Right lobe of liver (tissue), 6 donors: ENCODE data around the gene SIX5. TPM values are rescaled to one million over a fixed set of nuclear protein-coding genes. Genes with fewer than 3 reads are reported as not detected.

Source experiments
- ATAC-seq, 4 donors: fragments of 200-7000 bp; cut with Tn5 transposase; one replicate each; pipeline ENCODE4 v1.9.1; 2020; ENCODE audit warnings: mild to moderate bottlenecking in 4 of 4, moderate library complexity in 4 of 4
- DNase-seq, 3 donors: peaks; one replicate each; pipeline ENCODE4 v3.0.0-alpha.2; 2020
- H3K27ac ChIP-seq, 3 donors: fragments of 200-600 bp; one replicate each; pipeline ENCODE4 v1.8.0; 2022
- H3K27me3 ChIP-seq, 2 donors: fragments of 200-600 bp; one replicate each; pipeline ENCODE4 v1.8.0; 2022
- H3K36me3 ChIP-seq, 4 donors: fragments of 200-600 bp; sonication (generic) in 1 of 4; one replicate each; pipeline versions ENCODE4 v1.5.1 to v1.8.0; 2017 to 2022; ENCODE audit warnings: control low read depth in 1 of 4
- H3K4me1 ChIP-seq, 4 donors: fragments of 200-600 bp; sonication (generic) in 1 of 4; one replicate each; pipeline versions ENCODE4 v1.5.1 to v1.8.0; 2017 to 2022; ENCODE audit warnings: control low read depth in 1 of 4
- H3K4me3 ChIP-seq, 3 donors: fragments of 200-600 bp; one replicate each; pipeline ENCODE4 v1.8.0; 2022
- H3K9me3 ChIP-seq, 4 donors: fragments of 200-600 bp; sonication (generic) in 1 of 4; one replicate each; pipeline versions ENCODE4 v1.5.1 to v1.8.0; 2017 to 2022; ENCODE audit warnings: control low read depth in 1 of 4
- CTCF ChIP-seq, 4 donors: fragments of 200-600 bp in 3 of 4; fragments of 450-650 bp in 1 of 4; IDR thresholded peaks; one replicate each; pipeline versions ENCODE4 v1.5.1 to v1.8.0; 2016 to 2022; ENCODE audit warnings: antibody characterized with exemption in 4 of 4, mild to moderate bottlenecking in 2 of 4
- POLR2A ChIP-seq: fragments of 450-650 bp; IDR thresholded peaks from one replicate; pipeline ENCODE4 v1.6.1; 2017; ENCODE audit warnings: antibody characterized with exemption, mild to moderate bottlenecking
- WGBS: methylation state at CpG from one replicate; pipeline ENCODE4 v1.1.6; 2018; ENCODE audit warnings: low coverage, low lambda C conversion rate; ENCODE audit not compliant: insufficient coverage; ENCODE audit errors: missing lambda C conversion rate; 5-methylcytosine and 5-hydroxymethylcytosine counted together
- intact Hi-C, 2 donors: fragments of 100-400 bp; cut with DNase I; formaldehyde crosslinking; loops; one replicate each; pipeline versions ENCODE4 v1.11.2 to v1.14.1; 2022
- total RNA-seq, 6 experiments: library from RNA; depleted of rRNA in 2 of 6; stranded (reverse); fragments of >200 nt in 2 of 6; fragmentation: NEBNext Ultra II Directional in 3 of 6; extraction: Animal tissue kit (Norgen Biotek cat#: 25700) in 3 of 6; gene quantifications; one replicate each; pipeline versions ENCODE4 v1.1.0 to v1.2.4, GENCODE V29; 2016 to 2023
- donor health status: DM: no; HTN: yes; CAD: no.
- donor health status: DM: no; HTN: no; CAD: no.
- donor health status: DM: no; HTN: no; CAD: no.
- donor health status: DM: no; HTN: yes; CAD: no.
- donor health status: DM: no; HTN: yes; CAD: no.

SIX5 gene
- total RNA-seq, 6 experiments from 2014 or later: 7.8 to 11.6 (median 9.5) TPM

DNA sequence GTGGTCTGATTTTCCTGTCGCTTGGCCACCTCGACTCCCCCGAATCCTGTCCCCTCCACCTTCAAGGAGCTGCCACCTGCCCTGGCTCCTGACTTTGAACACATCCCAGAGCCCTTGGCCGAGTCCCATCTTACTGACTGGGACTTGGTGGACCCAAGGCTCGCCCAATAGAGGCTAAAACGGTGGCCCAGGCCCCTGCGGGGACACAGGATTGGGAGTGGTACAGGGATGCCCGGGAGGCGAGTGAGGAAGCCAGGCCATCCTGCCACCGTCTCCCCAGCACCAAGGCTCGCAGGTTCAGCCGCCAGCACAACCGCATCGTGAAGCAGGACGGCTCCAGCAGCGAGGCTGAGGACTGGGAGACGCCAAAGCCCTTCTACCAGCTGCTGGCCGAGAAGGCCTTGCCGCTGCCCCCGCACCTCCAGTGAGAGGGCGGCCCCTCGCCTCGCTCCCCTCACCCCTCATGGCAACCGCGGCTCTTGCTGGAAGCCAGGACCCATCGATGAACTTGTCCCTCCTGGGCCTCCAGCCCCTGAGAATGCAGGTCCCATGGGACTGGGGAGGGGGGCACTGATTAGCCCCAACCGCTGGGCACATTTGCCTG, 5.3 kb downstream of the SIX5 start:
- ATAC-seq: no peak
- H3K4me3 ChIP-seq: no peak overlapping the region
- no peaks in the 10 kb centered on the region for H3K9me3 ChIP-seq
- H3K27me3 ChIP-seq: no peaks in the 10 kb centered on the region
- TF ChIP-seq CTCF (IDR thresholded peaks at IDR 0.05) (no peak), POLR2A (no peak)
- no peak for DNase-seq
- WGBS: 40% methylated on average over 3 of the region's 27 CpGs
- no peaks in the 10 kb centered on the region for H3K36me3 ChIP-seq
- H3K4me1 ChIP-seq: peaks cover 0 to 9% (median 0%) of the 10 kb centered on the region in 4 donors
- intact Hi-C loops: no loop called here
- no peak overlapping the region for H3K27ac ChIP-seq

- intact Hi-C loops: no loop called here
- peaks cover 0 to 9% (median 0%) of the 10 kb centered on the region in 4 donors for H3K4me1 ChIP-seq
- no peak for DNase-seq
- WGBS: 67% methylated on average over 1 of the region's 15 CpGs
- no peaks in the 10 kb centered on the region for H3K9me3 ChIP-seq
- no peak overlapping the region for H3K27ac ChIP-seq
- H3K4me3 ChIP-seq: no peak overlapping the region
- no peaks in the 10 kb centered on the region for H3K36me3 ChIP-seq
- H3K27me3 ChIP-seq: no peaks in the 10 kb centered on the region
- TF ChIP-seq CTCF (IDR thresholded peaks at IDR 0.05) (no peak), POLR2A (no peak)
- ATAC-seq: no peak
Observed at GRCh38 chr19:45762870-45763631, 6.0 kb downstream of the SIX5 start.

GRCh38 chr19:45761714-45762113, 7.3 kb downstream of the SIX5 start:
- no peak for DNase-seq
- TF ChIP-seq POLR2A (no peak), CTCF (IDR thresholded peaks at IDR 0.05) (no peak)
- Histone ChIP-seq H3K4me1 (peaks cover 0 to 6% (median 0%) of the 10 kb centered on the region in 4 donors), H3K4me3 (no peak overlapping the region), H3K36me3 (no peaks in the 10 kb centered on the region), H3K9me3 (no peaks in the 10 kb centered on the region), H3K27ac (no peak overlapping the region), H3K27me3 (no peaks in the 10 kb centered on the region)
- WGBS: 71% methylated on average over 6 of the region's 17 CpGs
- no peak for ATAC-seq
- intact Hi-C loops: no loop called here

DNA sequence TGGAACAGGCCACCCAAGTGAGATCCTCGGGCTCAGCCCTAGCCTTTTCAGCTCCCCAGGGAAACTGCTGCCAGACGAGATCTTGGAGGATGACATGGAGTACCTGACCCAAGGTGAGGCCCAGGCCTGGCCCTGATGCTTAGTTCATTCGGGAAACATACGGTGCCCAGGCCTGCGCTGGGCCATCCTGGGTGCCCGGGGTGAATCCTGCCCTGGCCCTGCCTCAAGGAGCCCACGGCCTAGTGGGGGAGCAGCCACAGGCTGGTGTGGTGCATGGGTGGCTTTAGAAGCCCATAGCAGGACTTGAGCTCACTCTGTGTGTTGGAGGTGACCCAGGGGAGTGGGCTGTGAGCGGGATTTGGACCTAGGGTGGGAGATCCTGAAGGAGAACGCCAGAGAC, 10.1 kb downstream of the SIX5 start:
- H3K4me1 ChIP-seq: no peaks in the 10 kb centered on the region
- ATAC-seq (no peak), DNase-seq (no peak)
- TF ChIP-seq CTCF (IDR thresholded peaks at IDR 0.05) (no peak), POLR2A (no peak)
- H3K36me3 ChIP-seq: no peaks in the 10 kb centered on the region
- intact Hi-C loops: no loop called here
- 87% methylated on average over 3 of the region's 9 CpGs for WGBS
- H3K27me3 ChIP-seq: no peaks in the 10 kb centered on the region
- H3K27ac ChIP-seq: no peak overlapping the region
- no peaks in the 10 kb centered on the region for H3K9me3 ChIP-seq
- H3K4me3 ChIP-seq: no peak overlapping the region
